HG02678 (cell line): ENCODE data around the gene SLF2.

ENCODE experiments used
- ATAC-seq: cut with Tn5 transposase; IDR thresholded peaks from one replicate; pipeline ENCODE4 v1.9.1; 2021; ENCODE audit warnings: mild to moderate bottlenecking, moderate library complexity; ENCODE audit not compliant: unreplicated experiment

Gene SLF2

GRCh38 chr10:100899171-100899570, 13.6 kb upstream of the SLF2 start:
- ATAC-seq = no peak

GRCh38 chr10:100901051-100901450, 11.7 kb upstream of the SLF2 start:
- no peak for ATAC-seq

- no peak for ATAC-seq
Observed at GRCh38 chr10:100902622-100903021, 10.1 kb upstream of the SLF2 start.

GRCh38 chr10:100904917-100905316, 7.8 kb upstream of the SLF2 start:
- ATAC-seq = no peak

- ATAC-seq = no peak
Observed at GRCh38 chr10:100907175-100907574, 5.6 kb upstream of the SLF2 start.

GRCh38 chr10:100907773-100908363, 4.9 kb upstream of the SLF2 start:
- no peak for ATAC-seq

GRCh38 chr10:100908378-100908777, 4.4 kb upstream of the SLF2 start:
- ATAC-seq = no peak

- no peak for ATAC-seq
Observed at GRCh38 chr10:100909501-100910263, 3.1 kb upstream of the SLF2 start.

- ATAC-seq = no peak
Observed at GRCh38 chr10:100911472-100911871, 1.3 kb upstream of the SLF2 start.

- ATAC-seq = no peak
Observed at GRCh38 chr10:100912013-100912604, 654 bp upstream of the SLF2 start.

- ATAC-seq = no peak
Observed at GRCh38 chr10:100913470-100913865, 705 bp downstream of the SLF2 start.

- no peak for ATAC-seq
Observed at GRCh38 chr10:100917071-100917470, 4.3 kb downstream of the SLF2 start.

- no peak for ATAC-seq
Observed at GRCh38 chr10:100923580-100923979, 10.8 kb downstream of the SLF2 start.

- no peak for ATAC-seq
Observed at GRCh38 chr10:100927266-100927665, 14.5 kb downstream of the SLF2 start.

- ATAC-seq = no peak
Observed at GRCh38 chr10:100928039-100928438, 15.3 kb downstream of the SLF2 start.

GRCh38 chr10:100930368-100930767, 17.6 kb downstream of the SLF2 start:
- no peak for ATAC-seq

GRCh38 chr10:100934084-100934659, 21.4 kb downstream of the SLF2 start:
- ATAC-seq = no peak

GRCh38 chr10:100939763-100940344, 27.1 kb downstream of the SLF2 start:
- ATAC-seq = no peak

- ATAC-seq = no peak
Observed at GRCh38 chr10:100942229-100942628, 29.5 kb downstream of the SLF2 start.

- ATAC-seq = no peak
Observed at GRCh38 chr10:100943508-100943907, 30.7 kb downstream of the SLF2 start.

- no peak for ATAC-seq
Observed at GRCh38 chr10:100945754-100946153, 33.0 kb downstream of the SLF2 start.

GRCh38 chr10:100948916-100949315, 36.2 kb downstream of the SLF2 start:
- ATAC-seq = no peak
